ENCODE results near the gene KLHL35. TPM values are rescaled to one million over a fixed set of nuclear protein-coding genes. Genes with fewer than 3 reads are reported as not detected.
"Not testable (repeated sequence)": the region's sequence is repeated elsewhere in the genome, so short reads cannot be mapped to it uniquely, and the experiment has no call there.

KLHL35 gene
- total RNA-seq, 1 experiment from 2014 or later = 7.2 TPM

GRCh38 chr11:75425422-75425821 is 7.6 kb downstream of the KLHL35 start:
- DNase-seq (ENCODE audit: low read depth) = no peak

GRCh38 chr11:75424396-75424795 is 8.6 kb downstream of the KLHL35 start:
- no peak for DNase-seq (ENCODE audit: low read depth)

- no peak for DNase-seq (ENCODE audit: low read depth)
Measured at GRCh38 chr11:75423721-75424120, 9.3 kb downstream of the KLHL35 start.

GRCh38 chr11:75422248-75423231 is 10.5 kb downstream of the KLHL35 start:
- no peak for DNase-seq (ENCODE audit: low read depth)

GRCh38 chr11:75421902-75422247 is 11.1 kb downstream of the KLHL35 start:
- no peak for DNase-seq (ENCODE audit: low read depth)

GRCh38 chr11:75421035-75421602 is 11.9 kb downstream of the KLHL35 start:
- no peak for DNase-seq (ENCODE audit: low read depth)

GRCh38 chr11:75420224-75421034 is 12.6 kb downstream of the KLHL35 start:
- DNase-seq (ENCODE audit: low read depth) = no peak

GRCh38 chr11:75413864-75414263 is 19.1 kb downstream of the KLHL35 start:
- DNase-seq (ENCODE audit: low read depth) = no peak

- DNase-seq (ENCODE audit: low read depth) = not testable (repeated sequence)
Measured at GRCh38 chr11:75413146-75413545, 19.9 kb downstream of the KLHL35 start.

- not testable (repeated sequence) for DNase-seq (ENCODE audit: low read depth)
Measured at GRCh38 chr11:75409971-75410370, 23.0 kb downstream of the KLHL35 start.

- no peak for DNase-seq (ENCODE audit: low read depth)
Measured at GRCh38 chr11:75408957-75409219, 24.1 kb downstream of the KLHL35 start.

GRCh38 chr11:75406338-75406777 is 26.6 kb downstream of the KLHL35 start:
- peak; percentile 56 for DNase-seq (ENCODE audit: low read depth)

GRCh38 chr11:75403983-75404658 is 28.9 kb downstream of the KLHL35 start:
- DNase-seq (ENCODE audit: low read depth) = no peak

GRCh38 chr11:75403037-75403436 is 30.0 kb downstream of the KLHL35 start:
- DNase-seq (ENCODE audit: low read depth) = no peak

GRCh38 chr11:75402002-75402773 is 30.8 kb downstream of the KLHL35 start:
- no peak for DNase-seq (ENCODE audit: low read depth)

- DNase-seq (ENCODE audit: low read depth) = peak; percentile 22
Measured at GRCh38 chr11:75400146-75400865, 32.7 kb downstream of the KLHL35 start.

GRCh38 chr11:75399344-75400145 is 33.5 kb downstream of the KLHL35 start, which contains the start of gene RPS3:
Gene RPS3, plus strand, starts transcription at chr11:75399518. Its CDS starts 30 bp downstream, at chr11:75399548.
- DNase-seq (ENCODE audit: low read depth) = peak; percentile 90

- no peak for DNase-seq (ENCODE audit: low read depth)
Measured at GRCh38 chr11:75398906-75399305, 34.1 kb downstream of the KLHL35 start.

GRCh38 chr11:75394085-75394840 is 38.7 kb downstream of the KLHL35 start:
- no peak for DNase-seq (ENCODE audit: low read depth)
